ENCODE results near the gene PHETA2.
"Not testable (repeated sequence)": the region's sequence is repeated elsewhere in the genome, so short reads cannot be mapped to it uniquely, and the experiment has no call there.

PHETA2 gene

DNA sequence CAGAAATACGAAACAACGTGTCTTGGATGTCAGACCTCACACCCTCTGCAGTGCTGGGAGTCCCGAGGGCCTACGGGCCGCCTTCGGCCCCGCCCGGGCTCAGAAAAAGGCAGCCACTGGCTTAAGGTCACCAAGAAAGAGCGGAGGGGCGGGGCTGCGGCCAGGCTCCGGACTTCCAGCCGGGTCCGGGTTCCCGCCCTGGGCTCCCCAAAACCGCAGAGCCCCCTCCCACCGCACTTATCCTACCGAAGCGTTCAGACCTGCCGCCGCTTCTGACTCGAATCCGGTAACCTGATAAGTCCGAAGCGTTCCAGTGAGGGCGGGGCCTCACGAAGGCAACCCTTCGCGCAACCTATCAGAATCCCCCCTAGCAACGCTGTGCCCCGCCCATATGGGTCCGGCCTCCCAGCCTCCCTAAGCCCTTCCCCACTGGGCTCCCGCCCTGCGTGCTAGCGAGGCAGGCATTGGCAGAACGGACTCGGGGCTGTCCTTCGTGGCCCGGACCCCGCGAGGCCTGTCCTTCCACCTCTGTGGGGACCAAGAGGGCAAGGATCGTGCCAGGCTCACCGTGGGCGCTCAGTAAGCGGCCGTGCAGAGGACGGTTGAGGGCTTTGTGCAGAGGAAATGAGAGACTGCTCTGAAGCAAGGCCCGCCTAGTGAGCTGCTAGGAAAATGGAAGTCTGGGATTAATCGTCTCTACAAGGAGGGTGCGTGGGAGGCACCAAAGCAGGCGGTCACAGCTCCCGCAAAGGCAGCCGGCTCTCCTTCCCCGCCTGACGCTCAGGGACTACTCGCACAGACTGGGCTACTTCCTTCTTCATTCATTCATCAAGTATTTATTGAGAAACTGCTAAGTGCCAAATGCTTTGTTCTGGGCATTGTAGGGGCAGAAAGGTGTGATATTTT, 3.3 kb upstream of the PHETA2 start, which contains the start of gene NAGA:
Gene NAGA, minus strand, starts transcription at position 296 of the 906 bp plus-strand sequence. CDS start 515 bp downstream, outside the sequence.
- DNase-seq, result peak; percentile 79

DNA sequence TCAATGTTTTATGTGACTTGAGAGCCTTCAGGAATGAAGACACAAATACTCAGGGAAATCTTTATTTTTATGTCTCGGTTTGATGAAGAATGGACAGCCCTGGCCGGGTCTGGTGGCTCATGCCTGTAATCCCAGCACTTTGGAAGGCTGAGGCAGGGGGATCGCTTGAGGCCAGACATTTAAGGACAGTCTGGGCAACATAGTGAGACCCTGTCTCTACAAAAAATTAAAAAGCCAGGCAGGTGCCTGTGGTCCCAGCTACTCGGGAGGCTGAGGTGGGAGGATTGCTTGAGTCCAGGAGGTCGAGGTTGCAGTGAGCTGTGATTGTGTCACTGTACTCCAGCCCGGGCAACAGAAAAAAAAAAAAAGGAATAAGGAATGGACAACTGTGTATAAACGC, 2.5 kb upstream of the PHETA2 start:
- DNase-seq, result not testable (repeated sequence)

DNA sequence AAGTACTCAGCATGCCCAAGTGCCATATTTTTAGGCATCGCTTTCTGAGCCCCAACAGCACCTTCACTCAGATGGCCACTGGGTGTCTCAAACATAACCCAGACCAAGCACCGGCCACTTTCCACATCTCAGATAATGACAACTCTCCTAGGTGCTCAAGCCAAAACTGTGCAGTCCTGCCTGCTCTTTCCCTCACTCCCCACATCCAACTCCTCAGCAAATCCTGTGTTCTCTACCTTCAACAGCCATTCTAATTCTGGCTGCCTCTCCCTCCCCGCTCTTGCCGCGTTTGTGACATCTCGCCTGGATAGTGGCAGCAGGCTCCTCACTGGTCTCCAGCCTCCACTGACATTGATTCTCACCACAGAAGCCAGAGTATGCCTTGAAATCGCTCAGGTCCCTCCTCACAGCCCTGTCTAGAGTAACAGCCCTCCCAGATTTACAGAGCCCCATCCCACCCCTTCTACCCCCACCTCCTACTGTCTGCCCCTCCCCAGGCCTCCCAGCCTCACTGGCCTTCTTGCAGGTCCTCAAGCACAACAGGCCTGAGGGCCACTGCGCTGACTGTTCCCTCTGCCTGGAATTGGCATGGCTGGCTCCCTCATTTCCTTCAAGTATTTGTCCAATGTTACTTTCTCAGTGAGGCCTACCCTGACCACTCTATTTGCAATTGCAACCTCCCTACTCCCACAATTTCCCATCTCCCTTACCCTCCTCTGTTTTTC, 1.3 kb upstream of the PHETA2 start:
- DNase-seq, result no peak

DNA sequence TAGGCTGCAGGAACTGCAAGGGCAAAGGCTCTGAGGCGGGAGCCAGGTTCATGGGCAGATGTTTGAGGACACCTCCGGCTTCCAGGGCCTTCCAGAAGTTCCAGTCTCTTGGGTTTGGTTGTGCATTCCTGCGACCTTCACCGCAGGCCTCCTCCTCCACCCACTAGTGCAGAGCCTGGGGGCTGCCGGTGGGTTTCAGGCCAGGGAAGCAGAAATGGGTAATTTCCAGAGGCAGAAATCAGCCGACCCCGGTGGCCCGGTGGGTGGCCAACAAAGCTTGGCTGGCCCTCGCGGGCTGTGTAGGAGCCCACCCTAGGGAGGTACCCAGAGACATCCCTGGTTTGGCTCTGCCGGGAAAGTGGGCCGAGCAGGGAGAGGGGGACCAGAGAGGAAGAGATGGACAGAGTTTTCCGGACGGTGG, 417 bp upstream of the PHETA2 start:
- no peak for DNase-seq

DNA sequence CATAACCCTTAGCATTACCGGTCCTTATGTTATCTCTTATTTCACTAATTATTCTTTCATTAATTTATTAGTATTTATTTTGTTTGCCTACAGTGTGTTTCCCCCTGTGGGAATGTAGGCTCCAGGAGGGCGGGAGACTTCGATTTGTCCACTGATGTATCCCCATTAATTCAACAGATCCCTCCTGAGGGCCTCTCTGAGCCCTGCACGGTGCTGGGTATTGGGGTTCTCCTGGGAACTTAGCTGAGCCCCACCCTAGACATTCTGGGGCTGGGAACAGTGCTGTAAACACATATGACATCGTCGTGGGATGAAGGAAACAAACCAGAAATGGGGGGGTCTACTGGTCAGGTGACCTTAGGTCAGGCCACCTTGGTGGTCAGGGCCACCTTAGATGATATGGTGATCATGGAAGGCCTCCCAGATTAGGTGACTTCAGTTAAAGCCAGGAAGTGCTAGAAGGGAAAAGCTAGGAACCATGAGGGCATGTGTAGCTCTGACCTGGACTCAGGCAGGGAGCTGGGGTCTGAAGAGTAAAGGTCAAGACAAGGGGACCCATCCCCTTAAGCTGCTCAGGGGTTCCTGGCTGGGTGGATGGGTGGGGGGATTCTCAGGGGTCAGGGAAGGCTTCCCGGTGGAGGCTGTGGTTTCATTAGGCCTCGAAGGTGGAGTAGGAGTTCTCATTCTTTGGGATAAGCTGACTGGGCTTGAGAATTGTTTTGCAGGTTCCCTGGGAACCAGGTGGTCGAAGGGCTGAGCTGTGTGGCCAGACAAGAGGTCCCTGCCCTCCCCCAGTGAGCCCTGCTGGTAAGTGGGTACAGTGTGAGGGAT, 1.0 kb downstream of the PHETA2 start:
- no peak for DNase-seq

DNA sequence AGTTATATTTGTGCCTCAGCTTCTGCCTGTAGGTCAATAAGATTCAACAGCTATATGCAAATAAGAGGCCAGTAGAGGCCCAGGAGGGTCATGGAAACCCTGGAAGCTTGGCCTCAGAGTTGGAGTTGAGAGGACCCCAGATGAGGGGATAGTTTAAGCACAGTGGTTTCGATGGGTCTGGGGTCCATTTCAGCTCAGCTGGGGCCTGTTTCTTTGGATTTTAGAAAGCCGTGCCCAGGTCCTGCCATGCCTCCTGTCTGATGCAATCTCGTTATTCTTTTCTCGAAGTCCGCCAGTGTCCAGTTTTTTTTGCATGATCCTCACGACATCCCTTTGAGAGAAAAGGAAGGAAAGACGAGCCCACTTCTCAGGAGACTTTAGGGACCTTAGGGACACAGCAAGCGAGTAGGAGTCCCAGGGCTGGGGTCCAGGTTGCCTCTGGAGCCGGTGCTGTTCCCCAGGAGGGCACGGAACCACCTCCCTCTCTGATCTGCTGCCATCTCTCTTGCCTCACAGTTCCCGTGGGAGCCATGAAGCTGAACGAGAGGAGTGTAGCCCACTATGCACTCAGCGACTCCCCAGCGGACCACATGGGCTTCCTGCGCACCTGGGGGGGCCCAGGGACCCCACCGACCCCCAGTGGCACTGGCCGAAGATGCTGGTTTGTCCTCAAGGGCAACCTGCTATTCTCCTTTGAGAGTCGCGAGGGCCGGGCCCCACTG, 2.9 kb downstream of the PHETA2 start:
- no peak for DNase-seq

DNA sequence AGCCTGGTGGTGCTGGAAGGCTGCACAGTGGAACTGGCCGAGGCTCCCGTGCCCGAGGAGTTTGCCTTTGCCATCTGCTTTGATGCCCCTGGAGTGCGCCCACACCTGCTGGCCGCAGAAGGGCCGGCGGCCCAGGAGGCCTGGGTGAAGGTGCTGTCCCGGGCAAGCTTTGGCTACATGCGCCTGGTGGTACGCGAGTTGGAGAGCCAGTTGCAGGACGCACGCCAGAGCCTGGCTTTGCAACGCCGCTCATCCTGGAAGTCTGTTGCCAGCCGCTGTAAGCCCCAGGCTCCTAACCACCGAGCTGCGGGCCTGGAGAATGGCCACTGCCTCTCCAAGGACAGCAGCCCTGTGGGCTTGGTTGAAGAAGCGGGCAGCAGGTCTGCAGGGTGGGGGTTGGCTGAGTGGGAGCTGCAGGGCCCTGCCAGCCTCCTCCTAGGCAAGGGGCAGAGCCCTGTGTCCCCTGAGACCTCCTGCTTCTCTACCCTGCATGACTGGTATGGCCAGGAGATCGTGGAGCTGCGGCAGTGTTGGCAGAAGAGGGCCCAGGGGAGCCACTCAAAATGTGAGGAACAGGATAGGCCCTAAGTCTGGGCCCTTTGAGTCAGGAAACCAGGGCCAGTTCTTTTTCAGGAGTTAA, 3.6 kb downstream of the PHETA2 start:
- DNase-seq, result no peak

DNA sequence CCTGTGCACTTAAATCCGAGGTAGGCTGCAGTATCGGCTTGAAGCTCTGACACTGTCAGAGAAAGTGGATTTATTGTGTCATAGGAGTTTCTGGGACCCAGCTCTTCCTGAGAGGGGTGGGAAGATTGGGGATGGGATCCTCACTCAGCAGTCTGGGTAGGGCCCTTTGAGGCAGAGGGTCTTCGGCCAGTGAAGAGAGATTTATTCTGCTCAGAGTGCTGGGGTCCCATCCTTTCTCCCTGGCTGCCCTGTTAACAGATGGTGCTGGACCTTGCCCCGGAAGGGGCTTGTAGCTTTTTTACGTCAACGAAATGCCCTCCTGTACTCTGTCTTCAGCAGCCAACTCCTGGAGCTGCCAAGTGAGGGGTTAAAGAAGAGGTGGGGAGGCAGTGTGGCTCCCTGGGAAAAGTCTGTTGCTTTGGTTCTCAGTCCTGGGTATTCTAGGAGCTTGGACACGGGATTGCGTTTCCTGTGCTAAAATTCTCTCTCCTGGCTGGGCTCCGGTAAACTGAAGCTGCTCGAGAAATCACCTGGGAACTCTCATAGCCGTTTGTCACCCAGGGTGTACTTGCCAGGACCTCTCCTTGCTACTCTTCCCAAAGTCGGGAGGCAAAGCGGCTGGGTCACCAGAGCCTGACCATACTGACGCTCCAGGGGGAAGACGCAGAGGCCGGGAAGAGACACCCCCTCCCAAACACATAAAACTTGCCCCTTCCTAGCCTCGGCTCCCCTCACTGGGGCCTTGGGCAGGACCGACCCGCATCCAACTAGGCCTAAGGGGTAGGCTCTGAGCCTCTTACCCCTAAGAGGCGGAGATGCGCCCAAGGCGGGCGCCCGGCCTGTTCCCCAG, 4.6 kb downstream of the PHETA2 start:
- DNase-seq, result no peak

DNA sequence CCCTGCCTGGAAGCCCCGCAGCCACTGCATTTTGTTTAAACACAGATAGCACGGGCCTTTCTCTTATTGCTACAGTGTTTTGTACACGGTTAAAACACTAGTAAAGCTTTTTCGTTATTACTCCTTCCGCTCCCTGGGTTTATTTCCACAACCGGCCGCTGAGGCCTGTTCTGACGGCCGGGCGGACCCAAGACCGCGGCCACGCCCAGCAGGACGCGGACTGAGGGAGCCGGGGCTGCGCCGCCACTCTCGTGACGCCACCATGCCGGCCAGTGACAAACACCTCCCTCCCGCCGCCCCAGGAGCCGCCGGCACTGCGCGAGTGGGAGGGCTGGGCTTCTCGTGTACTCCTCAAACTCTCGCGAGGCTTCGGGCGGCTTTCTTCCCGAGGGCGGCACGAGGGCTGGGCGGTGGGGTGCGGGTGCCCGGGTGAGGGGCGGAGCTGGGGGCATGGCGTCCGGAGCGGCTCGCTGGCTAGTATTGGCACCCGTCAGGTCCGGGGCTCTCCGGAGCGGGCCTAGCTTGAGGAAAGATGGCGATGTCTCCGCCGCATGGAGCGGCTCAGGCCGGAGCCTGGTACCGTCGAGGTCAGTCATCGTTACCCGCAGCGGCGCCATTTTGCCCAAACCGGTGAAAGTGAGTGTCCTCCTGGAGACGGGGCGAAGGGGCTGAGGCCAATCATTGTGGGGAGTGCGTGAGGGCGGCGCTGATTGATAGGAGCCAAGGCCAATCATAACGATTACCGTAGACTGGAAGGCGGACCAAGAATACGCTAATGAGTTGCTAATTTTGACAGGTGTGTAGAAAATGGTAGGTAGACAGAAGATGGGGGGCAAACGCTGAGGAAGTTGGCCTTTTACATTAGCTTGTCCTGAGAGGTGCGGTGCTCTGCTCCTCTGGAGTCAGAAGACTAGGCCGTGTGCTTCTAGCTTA, 5.5 kb downstream of the PHETA2 start, which contains the start of gene SMDT1:
Gene SMDT1, plus strand, starts transcription at position 382 of the 933 bp plus-strand sequence. Its CDS starts 69 bp downstream, at position 451.
- peak; percentile 96 for DNase-seq

DNA sequence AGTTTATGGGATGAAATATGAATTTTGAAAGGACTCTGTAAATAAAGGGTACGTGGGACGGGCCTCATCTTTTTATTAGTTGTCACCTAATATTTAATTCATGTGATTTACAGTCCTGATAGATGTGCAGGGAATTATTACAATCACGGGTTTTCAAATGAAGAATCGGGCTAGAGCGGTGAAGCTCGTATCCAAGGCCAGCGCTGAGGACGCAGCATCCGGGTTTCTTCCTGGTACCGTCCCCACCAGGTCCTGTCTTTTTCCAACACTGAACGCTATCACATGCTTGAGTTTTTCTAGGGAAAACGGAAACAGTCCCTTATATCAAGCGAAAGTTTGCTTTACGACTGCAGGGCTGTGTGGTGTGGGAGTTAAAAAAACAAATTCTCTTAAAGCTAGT, 6.2 kb downstream of the PHETA2 start:
- DNase-seq, result no peak

DNA sequence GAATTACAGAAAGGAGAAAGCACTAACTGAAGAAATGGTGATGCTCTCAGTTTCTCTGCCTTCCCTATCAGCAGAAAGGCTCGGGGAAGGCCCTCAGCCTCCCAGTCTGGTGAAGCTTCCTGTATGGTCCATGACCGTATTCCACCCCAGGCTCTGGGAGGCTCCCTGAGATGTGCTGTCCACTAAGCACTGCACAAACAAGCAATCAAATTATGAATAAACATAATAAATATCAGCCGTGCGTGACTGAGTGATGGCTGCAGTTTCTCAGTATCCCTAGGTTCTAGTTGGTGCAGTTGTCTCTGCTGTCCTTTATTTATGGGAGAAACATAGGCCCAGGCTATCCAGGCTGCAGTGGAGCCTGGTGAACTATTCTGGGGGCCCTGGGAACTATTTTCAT, 9.1 kb downstream of the PHETA2 start:
- DNase-seq, result no peak

DNA sequence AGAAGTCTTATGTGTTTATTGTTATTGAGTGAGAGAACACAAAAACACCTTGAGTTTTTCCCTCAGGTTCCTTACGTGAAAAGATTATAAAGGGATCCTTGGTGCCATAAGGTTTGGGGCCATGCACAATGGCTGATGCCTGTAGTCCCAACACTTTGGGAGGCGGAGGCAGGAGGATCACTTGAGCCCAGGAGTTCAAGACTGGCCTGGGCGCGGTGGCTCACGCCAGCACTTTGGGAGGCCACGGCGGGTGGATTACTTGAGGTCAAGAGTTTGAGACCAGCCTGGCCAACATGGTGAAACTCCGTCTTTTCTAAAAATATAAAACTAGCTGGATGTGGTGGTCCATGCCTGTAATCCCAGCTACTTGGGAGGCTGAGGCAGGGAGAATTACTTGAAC, 10.8 kb downstream of the PHETA2 start:
- DNase-seq, result no peak

DNA sequence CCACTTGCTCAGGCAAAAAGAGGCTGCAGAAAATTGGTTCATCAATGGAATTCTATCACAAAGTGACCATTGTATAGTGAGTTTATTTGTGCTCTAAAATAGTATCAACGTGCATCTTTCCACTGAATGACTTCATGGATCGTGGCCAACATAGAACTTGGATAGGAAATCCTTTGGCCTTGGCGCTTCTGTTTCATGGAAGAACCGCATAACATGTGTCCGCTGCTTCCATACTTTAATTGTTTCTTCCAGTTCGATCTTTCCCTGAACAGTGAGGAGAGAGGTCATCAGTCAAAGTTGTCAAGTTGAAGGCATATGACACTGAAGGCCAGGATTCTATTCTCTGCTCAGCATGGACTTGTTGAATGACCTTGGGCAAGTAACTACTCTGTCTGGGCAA, 12.0 kb downstream of the PHETA2 start:
- no peak for DNase-seq

DNA sequence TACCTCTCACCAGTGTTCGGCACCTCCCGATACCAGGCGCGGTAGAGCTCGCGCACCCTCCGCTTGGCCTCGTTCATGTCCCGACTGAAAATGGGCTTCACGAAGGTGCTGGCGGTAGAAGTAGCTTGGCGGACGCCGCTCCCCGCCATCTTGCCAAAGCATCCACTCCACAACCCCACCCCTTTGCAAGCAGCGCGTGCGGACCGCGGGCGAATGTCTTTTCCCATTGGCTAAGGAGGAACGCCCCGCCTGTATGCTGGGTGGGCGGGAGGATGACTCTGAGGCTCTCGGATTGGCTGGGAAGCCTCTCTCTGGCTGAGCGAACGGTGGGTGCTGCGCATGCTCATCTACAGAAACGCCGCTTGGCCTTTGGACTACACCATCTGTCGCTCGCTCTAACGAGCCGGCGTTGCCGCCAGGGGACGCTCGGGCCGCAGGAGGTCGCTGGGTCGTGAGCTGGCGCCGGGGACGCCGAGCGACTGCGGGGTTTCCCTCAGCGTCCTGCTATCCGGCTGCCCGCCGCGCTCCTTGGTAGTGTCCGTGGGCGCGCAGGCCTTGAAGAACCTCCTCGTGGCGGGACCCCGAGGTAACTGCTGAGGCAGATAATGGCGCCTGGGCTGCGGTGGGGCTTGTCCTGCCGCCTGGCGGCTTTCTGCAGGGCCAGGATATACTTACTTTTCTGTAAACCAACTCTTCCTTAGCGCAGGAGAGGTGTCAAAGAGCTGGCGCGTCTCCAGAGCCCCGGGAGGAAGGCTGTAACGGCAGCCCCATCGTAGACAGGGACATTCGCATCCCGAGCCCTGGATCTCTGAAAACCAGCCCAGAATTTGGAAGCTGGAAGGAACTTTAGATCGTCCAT, 16.8 kb downstream of the PHETA2 start, which contains the start of gene NDUFA6:
Gene NDUFA6, minus strand, starts transcription at position 177 of the 859 bp plus-strand sequence. Its CDS starts 28 bp downstream, at position 149.
- peak; percentile 90 for DNase-seq

DNA sequence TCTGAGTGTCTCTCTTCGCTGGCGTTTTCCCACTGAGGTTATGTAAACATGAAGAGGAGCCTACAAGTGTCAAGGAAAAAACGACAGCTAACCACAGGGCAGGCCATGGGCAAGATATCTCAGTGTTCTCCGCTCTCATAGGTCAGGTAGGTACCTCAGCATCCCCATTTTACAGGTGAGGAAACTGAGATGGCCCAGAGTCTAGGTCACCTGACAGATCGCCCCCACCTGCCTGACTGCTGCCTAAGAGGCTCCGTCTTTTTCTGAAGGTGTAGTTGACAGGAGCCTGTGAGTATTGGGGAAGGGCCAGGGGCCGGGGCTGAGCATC, 17.4 kb downstream of the PHETA2 start:
- DNase-seq, result no peak

DNA sequence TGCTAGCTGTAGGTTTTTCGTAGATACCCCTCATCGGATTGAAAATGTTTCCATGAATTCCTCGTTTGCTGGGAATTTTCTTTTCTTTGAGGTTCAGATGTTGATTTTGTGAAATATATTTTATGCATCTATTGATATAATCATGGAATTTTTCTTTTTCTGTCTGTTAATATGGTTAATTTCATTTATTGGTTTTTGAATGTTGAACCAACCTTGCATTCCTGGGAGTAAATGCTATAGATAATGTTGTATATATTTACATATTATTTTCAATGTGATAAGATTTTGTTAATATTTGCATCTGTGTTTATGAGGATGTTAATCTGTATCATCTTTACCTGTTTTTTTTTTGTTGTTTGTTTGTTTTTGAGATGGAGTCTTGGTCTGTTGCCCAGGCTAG, 27.2 kb downstream of the PHETA2 start:
- DNase-seq, result no peak

DNA sequence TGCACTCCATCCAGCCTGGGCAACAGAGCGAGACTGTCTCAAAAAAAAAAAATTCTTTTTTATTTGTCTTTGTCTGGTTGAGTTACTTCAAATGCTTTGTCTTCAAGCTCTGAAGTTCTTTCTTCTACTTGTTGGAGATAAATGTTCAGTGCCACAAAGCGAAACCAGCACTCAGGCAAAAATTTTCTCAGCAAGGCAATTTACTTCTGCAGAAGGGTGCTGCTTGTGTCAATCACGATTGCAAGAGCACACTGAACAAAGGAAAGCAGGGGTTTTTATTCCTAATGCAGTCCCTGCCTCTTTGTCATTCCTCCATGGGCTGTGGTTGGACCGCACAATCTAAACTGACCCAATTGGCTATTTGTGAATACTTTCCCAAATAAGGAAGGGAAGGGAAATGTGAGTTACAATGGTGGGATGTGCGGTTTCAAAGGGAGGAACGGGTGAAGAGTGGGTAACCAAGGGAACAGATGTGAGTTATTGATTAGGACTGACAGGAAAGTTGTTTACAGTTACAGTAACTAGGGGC, 30.3 kb downstream of the PHETA2 start:
- not testable (repeated sequence) for DNase-seq

DNA sequence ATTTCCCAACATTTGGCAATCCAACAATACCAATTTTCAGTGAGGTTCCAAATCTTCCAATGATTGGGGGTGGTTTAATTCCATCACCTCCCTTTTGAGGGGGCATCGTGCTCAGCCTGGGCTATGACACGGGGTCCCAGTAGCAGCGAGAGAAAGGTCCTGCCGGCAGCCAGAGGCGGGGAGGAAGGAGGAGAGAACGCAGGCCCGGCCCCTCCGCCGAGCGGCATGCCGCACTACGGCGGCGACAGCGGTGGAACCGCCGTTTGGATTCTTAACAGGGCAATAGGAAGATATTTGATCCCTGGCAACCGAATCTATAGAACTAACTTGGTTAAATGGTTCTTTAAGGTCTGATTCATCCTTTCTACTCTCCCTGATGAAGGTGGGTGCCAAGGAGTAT, 34.8 kb downstream of the PHETA2 start:
- no peak for DNase-seq
